Nephron (organoid): Measurements from ENCODE around the gene NFATC2.

Experiments
- H3K27ac Mint-ChIP-seq, 3 experiments: 2 replicates each; pipeline ENCODE4 v1.8.0; 2020; ENCODE audit warnings: mixed read lengths in 3 of 3, mild to moderate bottlenecking in 2 of 3, moderate library complexity in 1 of 3
- H3K27me3 Mint-ChIP-seq: 2 replicates; pipeline ENCODE4 v1.8.0; 2021; ENCODE audit warnings: low read depth, mild to moderate bottlenecking, moderate library complexity, mixed read lengths
- H3K36me3 Mint-ChIP-seq: 2 replicates; pipeline ENCODE4 v1.8.0; 2020; ENCODE audit warnings: low read depth, mixed read lengths
- H3K4me1 Mint-ChIP-seq: 2 replicates; pipeline ENCODE4 v1.8.0; 2020; ENCODE audit warnings: mixed read lengths
- H3K4me3 Mint-ChIP-seq, 3 experiments: 2 replicates each; pipeline ENCODE4 v1.8.0; 2020; ENCODE audit warnings: mild to moderate bottlenecking in 3 of 3, mixed read lengths in 3 of 3, moderate library complexity in 2 of 3
- H3K9me3 Mint-ChIP-seq: 2 replicates; pipeline ENCODE4 v1.8.0; 2020; ENCODE audit warnings: mixed read lengths
- CTCF ChIP-seq, 3 experiments: fragments of 200-600 bp; sonication (generic); IDR thresholded peaks; one replicate each; pipeline ENCODE4 v1.5.0; 2021; ENCODE audit warnings: antibody characterized with exemption in 3 of 3; ENCODE audit not compliant: unreplicated experiment in 3 of 3

The NFATC2 gene

GRCh38 chr20:51434026-51434425, 108.5 kb downstream of the NFATC2 start:
- H3K36me3 Mint-ChIP-seq: no peaks in the 10 kb centered on the region
- H3K4me3 Mint-ChIP-seq: no peak overlapping the region
- H3K27me3 Mint-ChIP-seq: peaks cover 19% of the 10 kb centered on the region
- H3K4me1 Mint-ChIP-seq: peaks cover 12% of the 10 kb centered on the region
- no peak for TF ChIP-seq CTCF (IDR thresholded peaks at IDR 0.05; ENCODE audit: unreplicated experiment in 3 of 3)
- no peaks in the 10 kb centered on the region for H3K9me3 Mint-ChIP-seq
- H3K27ac Mint-ChIP-seq: no peak overlapping the region

DNA sequence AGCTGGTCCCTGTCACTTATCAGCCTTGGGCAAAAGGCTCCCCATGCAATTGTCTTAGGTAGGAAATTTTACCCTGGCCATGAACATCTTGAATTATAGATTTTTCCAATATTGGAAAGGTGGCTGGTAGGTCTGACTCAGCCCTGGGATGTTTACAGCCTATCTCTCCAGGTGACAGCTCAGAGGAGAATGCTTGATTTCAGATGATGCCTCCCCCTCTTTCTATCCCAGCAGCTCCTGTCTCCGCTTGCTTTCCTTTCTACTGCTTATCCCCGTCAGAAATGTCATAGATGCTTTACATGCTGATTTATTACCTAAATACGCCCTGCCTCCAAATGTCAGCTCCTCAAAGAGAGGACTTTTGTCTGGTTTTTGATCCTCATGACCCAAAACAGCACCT, 109.6 kb downstream of the NFATC2 start:
- H3K9me3 Mint-ChIP-seq: no peaks in the 10 kb centered on the region
- H3K36me3 Mint-ChIP-seq: no peaks in the 10 kb centered on the region
- no peak overlapping the region for H3K27ac Mint-ChIP-seq
- TF ChIP-seq CTCF (IDR thresholded peaks at IDR 0.05; ENCODE audit: unreplicated experiment in 3 of 3): no peak
- H3K4me3 Mint-ChIP-seq: no peak overlapping the region
- peaks cover 24% of the 10 kb centered on the region for H3K4me1 Mint-ChIP-seq
- H3K27me3 Mint-ChIP-seq: peaks cover 27% of the 10 kb centered on the region

DNA sequence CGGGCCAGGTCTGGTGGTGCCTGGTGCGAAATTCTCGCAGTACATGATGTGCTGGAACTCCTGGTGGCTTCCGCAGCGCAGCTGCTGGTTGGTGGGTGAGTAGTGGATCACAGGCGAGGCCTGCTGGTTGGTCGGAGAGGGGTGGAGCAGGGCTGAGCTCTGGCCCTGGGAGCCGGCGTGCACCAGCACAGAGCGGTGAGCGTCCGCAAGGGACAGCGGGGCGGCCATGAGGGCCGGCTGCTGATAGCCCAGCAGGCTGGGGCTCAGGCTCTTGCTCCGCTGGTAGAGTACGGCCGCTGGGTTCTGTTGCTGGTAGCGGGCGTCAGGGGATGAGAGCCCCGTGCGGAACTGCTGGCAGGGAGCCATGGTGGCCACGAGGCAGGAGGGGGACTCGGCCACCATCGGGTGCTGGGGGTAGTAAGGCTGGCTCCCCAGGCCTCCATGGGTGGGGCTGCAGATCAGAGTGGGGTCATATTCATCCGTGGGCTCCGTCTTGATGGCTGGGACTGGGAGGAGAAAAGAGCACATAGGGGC, 110.2 kb downstream of the NFATC2 start:
- Mint-ChIP-seq H3K9me3 (no peaks in the 10 kb centered on the region), H3K36me3 (no peaks in the 10 kb centered on the region), H3K27ac (no peak overlapping the region)

DNA sequence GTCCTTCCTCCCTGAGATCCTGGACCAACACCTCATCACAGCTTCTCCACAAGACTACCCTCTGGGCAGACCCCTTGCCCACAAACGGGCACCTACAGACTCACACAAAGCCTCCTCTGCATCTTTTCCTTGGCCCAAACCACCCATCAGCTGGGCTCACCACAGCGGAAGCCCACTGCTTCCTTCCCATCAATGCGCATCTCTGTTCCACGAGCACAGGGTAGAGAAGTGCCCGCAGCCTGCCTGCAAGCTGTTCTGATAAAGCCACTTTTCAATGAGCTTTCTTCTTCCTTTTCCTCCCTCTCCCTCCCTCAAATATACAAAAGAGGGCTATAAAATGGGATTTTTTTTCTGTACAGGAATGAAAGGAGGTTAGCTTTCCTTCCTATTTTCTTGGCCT, 111.2 kb downstream of the NFATC2 start:
- H3K27ac Mint-ChIP-seq: no peak overlapping the region
- no peak overlapping the region for H3K4me3 Mint-ChIP-seq
- H3K27me3 Mint-ChIP-seq: peaks cover 40% of the 10 kb centered on the region
- peaks cover 40% of the 10 kb centered on the region for H3K4me1 Mint-ChIP-seq
- H3K36me3 Mint-ChIP-seq: no peaks in the 10 kb centered on the region
- TF ChIP-seq CTCF (IDR thresholded peaks at IDR 0.05; ENCODE audit: unreplicated experiment in 3 of 3): no peak
- H3K9me3 Mint-ChIP-seq: no peaks in the 10 kb centered on the region

More for the DNA sequence above, 110.2 kb downstream of the NFATC2 start:
- Mint-ChIP-seq H3K27me3 (peaks cover 30% of the 10 kb centered on the region), H3K4me3 (no peak overlapping the region), H3K4me1 (peaks cover 30% of the 10 kb centered on the region)
- TF ChIP-seq CTCF (IDR thresholded peaks at IDR 0.05; ENCODE audit: unreplicated experiment in 3 of 3): no peak

GRCh38 chr20:51430198-51430950, 112.1 kb downstream of the NFATC2 start:
- Mint-ChIP-seq H3K27me3 (peaks cover 41% of the 10 kb centered on the region), H3K27ac (no peak overlapping the region), H3K4me1 (peaks cover 40% of the 10 kb centered on the region), H3K4me3 (no peak overlapping the region), H3K9me3 (no peaks in the 10 kb centered on the region), H3K36me3 (no peaks in the 10 kb centered on the region)
- TF ChIP-seq CTCF (IDR thresholded peaks at IDR 0.05; ENCODE audit: unreplicated experiment in 3 of 3): no peak

DNA sequence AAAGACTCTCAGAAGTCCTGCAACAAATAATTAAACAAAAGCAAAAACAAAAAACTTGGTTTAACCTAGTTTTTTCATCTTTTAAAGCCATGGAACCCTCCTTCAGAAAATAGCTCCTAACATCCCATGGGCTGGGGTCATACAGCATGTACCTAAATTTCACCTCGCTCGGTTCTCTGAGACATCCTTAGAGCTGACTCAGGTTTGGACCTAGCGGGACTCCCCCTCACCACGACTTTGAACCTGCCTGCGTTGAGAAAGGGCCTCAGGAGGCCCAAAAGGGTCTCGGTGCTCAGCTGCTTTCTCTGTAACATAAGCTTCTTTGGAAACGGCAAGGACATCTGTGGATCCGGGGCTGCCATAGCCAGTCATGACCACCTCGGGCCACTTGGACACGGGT, 112.8 kb downstream of the NFATC2 start:
- Mint-ChIP-seq H3K27ac (no peak overlapping the region), H3K4me1 (peaks cover 40% of the 10 kb centered on the region), H3K36me3 (no peaks in the 10 kb centered on the region), H3K4me3 (no peak overlapping the region), H3K27me3 (peaks cover 41% of the 10 kb centered on the region), H3K9me3 (no peaks in the 10 kb centered on the region)
- no peak for TF ChIP-seq CTCF (IDR thresholded peaks at IDR 0.05; ENCODE audit: unreplicated experiment in 3 of 3)
